Effector CD4-positive, alpha-beta T cell (primary cell): ENCODE data around the gene MBTPS1.

Source experiments
- DNase-seq: peaks from one replicate; pipeline ENCODE4 v3.0.0-alpha.2; 2020

MBTPS1 gene

DNA sequence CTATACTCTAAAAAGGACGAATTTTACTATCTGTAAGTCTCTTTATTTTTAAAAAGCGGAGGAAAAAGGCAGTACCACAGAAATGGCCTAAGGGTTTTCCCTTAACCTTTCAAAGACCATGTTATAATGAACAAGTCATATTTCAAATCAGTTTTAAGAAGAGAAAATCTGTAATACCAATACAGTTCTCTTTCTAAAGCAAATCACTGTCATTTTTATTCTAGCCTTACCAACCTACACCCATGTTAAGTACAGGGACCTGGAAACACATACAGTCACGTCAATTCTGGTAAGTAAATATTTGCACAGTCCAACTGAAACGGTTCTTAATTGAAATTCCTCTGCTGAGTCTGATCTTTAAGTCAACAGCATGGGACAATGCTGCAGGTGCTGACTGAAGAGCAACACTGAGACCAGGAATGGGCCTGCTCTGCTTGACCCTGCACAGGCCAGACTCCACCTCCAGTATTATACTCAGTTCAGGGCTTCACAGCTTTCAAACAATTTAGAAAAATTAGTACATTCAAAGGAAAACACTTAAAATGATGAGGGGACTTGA, 20.2 kb downstream of the MBTPS1 start:
- no peak for DNase-seq

- no peak for DNase-seq
Measured at GRCh38 chr16:84095466-84095865, 21.3 kb downstream of the MBTPS1 start.

DNA sequence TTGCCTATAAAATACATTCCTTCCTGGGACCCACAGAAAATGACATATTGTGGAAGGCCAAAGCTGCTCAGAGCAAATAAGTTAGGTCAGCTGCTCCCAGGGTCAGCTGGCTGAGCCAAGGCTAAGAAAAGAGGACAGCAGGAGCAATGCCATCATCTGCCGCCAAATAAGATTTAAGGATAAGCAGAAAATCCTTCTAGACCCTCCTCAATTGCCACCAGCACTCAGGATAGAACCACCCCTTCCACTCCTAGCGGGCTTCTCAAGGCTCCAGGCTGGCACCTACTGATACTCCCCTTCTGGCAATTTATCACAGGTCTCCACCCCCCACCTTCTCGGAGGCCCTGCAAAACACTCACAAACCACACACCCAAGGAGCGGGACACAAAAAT, 22.9 kb downstream of the MBTPS1 start:
- no peak for DNase-seq

GRCh38 chr16:84093120-84093878, 23.4 kb downstream of the MBTPS1 start:
- DNase-seq: no peak

DNA sequence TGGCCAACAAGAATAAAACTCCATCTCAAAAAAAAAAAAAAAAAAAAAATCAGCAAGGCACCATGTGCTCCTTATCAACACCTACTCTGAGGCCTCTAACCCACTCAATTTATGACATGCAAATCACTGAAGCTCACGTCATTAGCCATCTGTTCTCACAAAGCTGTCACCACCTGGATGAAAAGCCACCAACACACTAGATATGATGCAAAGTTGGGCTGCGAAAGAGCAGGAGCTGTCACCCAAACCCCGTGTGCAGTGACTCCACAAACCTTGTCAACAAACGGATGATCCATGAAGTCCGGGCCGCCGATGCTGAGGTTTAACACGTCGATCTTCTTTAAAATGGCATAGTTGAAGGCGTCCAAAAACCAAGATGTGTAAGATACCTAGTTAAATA, 25.3 kb downstream of the MBTPS1 start:
- no peak for DNase-seq

GRCh38 chr16:84090211-84090610, 26.5 kb downstream of the MBTPS1 start:
- no peak for DNase-seq

DNA sequence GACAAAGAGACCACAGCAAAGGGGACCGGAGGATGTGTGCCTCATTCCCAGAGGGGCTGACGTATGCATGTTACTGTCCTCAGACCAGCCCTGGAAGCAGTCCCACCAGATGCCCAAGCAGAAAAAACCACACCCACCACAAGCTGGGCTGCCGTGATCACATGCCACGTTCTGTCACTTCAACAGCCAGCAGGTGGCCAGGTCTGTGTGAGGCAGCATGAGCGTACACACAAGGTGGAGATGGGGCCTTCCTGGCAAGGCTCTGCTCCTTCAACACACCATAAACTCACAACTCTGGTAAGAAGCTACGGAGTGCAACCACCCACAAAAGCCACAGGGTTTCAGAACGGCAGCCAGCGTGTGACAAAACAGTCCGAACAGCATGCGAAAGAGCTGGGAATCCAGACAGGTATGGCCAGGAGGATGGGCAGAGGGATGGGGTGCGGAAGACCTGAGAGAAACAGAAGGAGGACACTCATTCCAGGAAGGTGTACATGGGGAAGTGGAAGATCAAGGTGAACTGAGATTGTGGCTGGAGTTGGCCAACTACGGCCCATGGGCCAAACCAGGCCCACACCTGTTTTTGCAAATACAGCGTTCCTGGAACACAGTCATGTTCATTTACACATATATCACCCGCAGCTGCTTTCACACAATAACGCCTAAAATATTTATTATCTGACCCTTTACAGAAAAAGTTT, 27.9 kb downstream of the MBTPS1 start:
- DNase-seq: peak; percentile 21

DNA sequence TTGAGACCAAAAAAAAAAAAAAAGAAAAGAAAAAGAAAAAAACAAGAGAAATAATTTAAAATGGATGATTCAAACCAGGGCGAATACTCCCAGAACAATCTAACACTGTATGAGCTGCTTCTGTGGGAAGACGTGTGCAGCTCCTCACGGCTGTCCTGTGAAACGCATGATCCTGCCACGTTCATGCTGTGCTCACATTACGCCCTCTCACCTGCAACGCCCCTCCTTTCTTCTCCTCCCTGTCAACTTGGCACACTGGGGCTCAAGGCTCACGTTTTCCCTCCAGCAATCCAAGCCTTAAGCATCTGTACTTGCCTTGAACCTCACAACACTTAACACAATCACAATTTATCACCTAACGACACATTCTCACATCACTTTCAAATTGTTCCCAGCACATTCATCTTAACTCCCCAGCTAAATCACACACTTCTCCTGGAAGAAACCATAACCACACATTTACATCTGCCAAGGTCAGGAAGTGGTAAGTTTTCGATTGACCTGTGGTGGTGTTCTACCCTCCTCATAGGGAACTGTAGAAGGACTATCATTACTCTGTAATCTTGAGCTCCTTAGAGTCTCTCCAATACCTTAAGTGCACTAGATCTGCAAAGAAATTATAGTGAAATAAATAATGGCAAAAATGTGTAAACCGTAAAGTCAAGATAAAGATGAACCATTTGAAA, 29.1 kb downstream of the MBTPS1 start:
- DNase-seq: no peak

DNA sequence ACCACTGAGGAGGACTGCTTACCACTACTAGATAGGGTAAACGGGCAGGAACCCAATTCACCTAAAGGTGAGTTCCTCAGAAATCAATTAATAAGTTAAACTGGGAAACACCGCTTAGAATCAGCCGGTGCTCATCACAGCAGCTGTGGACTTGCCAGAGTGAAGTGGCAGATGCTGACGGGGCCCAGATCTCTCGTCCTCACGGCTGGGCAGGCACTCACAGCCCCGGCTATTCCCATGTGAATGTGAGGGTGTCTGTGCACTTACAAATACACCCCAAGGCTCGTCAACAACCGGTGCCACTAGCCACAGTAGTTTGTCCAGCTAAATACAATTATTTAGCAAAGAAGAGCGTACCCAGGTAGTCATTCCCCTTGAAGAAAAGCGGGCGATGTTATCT, 29.7 kb downstream of the MBTPS1 start:
- no peak for DNase-seq

DNA sequence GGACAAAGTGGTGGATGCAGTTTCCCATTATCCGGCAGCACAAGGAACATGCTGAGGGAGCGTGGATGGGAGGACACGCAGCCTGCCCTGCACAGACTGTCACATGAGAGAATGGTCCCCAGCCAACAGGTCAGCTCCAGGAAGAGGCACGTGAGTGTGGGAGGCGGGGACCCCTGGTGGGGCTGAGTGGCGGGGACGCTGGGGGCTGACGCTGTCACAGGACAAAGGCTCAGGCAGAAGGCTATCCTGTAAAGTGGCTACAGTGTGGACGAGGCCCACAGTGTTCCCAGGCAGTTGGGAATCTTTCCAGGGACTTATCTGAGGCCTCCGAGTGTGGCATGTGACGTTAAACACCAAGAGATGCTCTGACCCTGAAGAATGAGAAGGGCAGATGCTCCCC, 30.4 kb downstream of the MBTPS1 start:
- no peak for DNase-seq

GRCh38 chr16:84085773-84086172, 31.0 kb downstream of the MBTPS1 start:
- DNase-seq: no peak

DNA sequence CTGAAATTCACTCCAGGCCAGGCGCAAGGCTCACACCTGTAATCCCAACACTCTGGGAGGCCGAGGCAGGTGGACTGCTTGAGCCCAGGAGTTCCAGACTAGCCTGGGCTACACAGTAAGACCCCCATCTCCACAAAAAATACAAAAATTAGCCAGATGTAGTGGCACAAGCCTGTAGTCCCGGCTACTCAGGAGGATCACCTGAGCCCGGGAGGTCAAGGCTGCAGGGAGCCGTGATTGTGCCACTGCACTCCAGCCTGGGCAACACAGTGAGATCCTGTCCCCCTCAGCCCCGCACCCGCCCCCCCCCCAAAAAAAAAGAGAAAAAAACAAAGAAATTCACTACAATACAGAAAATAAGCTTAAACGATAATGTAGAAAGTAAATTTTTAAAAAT, 31.5 kb downstream of the MBTPS1 start:
- no peak for DNase-seq

DNA sequence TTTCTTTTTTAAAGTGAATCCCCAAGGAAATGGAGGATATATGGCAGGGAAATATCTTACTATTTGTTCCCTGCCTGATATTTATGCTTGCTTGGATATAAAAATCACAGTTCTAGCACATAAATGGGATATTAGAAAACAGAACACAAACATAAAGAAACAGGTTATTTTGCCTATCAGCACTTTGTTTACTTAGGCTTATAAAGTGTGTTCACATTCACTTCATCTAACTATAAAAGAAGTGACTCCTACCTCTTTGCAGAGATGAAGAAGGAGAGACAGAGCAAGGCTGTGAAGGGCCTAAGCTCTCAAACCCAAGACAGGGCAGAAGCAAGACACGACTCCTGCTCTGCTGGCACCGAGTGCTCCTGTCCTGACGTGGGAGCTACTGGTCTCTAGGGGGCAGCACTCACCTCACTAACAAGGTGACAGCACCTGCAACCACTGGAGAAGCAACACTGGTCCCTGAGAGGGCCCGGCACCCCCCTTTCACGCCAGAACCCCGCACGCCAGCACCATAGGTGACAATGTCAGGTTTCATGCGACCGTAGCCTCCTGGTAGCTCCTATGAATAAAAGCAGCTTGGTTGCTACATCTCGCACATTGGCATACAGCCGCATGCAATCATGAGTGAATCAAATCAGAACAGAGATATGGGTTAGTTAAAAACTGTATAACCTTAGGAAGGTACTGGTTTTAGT, 32.0 kb downstream of the MBTPS1 start:
- DNase-seq: peak; percentile 57

DNA sequence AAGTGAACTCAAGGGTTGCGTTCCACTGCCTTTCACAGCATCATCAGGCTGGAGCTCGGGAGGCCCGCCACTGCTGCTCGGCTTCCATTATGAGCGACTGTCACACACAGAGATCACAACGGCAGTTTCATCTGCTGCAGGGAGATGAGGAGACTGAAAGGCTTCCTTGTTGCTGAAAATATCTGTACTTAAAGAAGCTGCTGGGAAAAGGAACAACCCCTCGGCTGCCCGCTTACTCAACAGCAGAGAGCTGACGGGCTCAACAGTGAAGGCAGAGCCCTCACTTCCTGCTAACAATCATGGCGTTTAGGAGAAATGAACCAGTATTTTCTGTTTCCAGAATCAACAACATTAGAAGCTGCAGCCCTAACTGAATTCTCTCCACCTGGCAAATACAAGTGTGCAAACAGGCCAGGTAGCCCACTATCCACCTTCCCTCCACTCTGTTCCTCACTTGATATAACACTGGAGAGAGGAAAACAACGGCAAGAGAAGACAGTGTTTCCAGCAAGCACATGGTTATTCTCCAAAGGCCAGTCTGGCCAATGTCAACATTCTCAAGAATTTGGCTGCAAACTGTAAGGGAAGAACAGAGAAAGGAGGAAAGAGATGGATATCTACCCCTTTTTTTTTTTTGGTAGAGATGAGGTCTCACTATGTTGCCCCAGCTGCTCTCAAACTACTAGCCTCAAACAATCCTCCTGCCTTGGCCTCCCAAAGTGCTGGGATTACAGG, 33.7 kb downstream of the MBTPS1 start:
- no peak for DNase-seq

DNA sequence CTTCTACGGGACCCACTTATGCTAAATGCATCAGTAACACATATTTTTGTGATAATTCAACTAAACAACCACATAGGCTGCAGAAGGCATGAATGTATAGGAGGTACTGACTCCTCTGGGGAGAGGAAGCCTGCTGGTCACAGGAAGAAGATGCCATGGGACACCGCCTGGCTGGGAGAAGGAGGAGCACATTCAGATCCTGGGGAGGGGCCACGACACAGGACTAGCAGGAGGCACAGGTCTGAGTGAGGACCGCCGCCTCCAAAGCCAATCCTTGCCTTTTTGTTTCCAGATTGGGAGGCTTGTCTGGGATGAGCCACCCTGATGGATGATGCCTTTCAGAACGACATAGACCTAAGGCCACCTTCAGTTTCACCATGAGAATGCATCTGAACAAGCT, 34.6 kb downstream of the MBTPS1 start:
- no peak for DNase-seq

GRCh38 chr16:84081446-84081989, 35.2 kb downstream of the MBTPS1 start:
- no peak for DNase-seq

DNA sequence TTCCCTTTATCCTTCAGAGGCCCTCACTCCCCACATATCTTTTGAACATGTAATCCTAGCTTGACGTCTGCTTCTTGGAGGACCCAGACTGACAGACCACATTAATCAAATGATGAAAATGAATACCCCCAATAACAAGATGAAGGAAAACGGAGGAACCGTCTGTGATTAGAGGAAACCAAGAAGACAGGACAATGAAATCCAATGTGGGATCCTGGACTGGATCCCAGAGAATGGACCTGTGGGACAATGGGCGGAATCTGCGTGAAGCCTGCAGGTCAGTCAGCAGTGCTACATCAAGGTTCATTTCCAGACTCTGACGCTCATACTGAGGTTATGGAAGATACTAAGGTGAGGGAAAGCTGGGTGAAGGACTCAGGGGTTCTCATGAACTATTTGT, 35.9 kb downstream of the MBTPS1 start:
- no peak for DNase-seq

DNA sequence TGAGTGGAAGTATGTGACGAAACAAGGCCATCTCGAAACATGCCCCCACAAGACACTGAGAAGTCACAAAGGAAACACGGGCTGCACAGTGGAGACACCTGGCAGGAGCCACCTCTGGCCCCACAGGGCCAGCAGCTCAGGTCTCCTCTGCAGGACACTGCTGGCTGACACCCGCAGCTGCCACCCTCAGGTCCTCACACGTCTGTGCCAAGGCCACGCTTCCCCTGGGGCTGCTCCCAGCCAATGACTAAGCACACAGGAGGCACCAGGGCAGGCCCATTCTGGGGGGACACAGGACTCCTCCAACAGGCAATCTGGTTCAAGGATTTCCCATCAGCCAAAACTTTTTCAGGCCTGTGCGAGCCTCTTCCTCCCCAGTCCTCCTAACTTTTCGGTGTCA, 36.4 kb downstream of the MBTPS1 start:
- no peak for DNase-seq

DNA sequence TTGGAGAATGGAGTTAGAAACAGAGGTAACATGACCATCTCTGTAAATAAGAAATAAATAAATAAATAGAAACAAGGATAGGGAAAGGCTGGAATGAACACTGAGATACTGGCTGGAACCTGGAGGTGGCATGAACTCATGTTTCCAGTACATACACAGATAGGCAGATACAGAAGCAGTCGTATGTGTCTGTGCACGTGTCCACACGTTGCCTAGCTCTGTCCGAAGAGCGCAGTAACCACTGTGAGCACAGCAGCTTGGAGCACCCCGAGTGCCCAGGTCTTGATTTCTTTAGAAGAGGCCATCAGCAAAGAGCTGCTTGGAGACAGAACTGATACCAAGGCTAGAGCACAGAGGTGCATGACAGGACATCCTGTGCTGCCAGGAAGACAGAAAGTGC, 37.1 kb downstream of the MBTPS1 start:
- DNase-seq: no peak

GRCh38 chr16:84075376-84075775, 41.4 kb downstream of the MBTPS1 start:
- DNase-seq: no peak

- DNase-seq: no peak
Measured at GRCh38 chr16:84074721-84075120, 42.0 kb downstream of the MBTPS1 start.

DNA sequence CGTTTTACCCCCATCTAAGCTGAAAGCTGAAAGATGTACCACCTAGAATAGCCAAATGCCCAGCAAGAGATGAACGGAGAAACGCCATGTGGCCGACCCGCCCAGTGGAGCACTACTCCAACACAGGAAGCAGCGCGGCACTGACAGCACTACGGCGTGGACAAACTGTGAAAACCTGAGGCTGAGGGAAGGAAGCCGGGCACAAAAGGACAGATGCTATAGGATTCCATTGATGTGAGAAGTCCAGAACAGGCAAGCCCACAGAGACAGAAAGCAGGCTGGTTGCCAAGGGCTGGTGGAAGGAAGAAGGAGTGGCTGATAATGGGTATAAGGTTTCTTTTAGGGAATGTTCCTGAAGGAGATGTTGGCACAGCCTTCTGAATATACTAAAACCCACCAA, 44.7 kb downstream of the MBTPS1 start:
- DNase-seq: no peak
